ENCODE measurements around the gene ENO4.

Gene ENO4

DNA sequence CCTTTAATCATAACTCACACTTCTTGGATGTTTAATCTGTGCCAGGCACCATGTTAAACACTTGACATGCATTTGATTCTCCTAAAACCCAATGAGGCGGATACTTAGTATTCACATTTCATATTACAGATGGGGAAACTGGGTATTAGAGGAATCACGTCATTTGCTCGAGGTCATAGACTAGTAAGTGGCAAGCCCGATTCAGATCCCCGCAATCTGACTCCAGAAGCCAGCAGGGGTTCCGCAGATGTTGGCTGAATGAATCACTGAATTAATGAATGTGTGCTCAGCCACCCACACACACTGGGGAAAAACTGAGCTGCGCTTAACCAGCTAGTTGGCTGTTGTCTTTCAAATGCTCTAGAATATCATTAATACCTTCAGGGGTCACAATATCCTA is 22.5 kb upstream of the ENO4 start:
- Histone ChIP-seq H3K36me3 (ENCODE audit: control insufficient read depth in 1 of 2, insufficient read depth in 2 of 2, low read length in 2 of 2) (no peaks in the 10 kb centered on the region), H3K4ac (ENCODE audit: low read depth, low read length) (no peak overlapping the region), H3K27ac (ENCODE audit: low read depth, low read length) (no peak overlapping the region), H3K4me2 (ENCODE audit: low read length) (no peak overlapping the region), H3K27me3 (ENCODE audit: insufficient read depth, low read length) (no peaks in the 10 kb centered on the region), H2BK12ac (ENCODE audit: low read length) (no peak overlapping the region), H4K12ac (ENCODE audit: low read depth, low read length) (no peak overlapping the region), H2BK120ac (ENCODE audit: insufficient read depth, low read length, poor library complexity) (no peak overlapping the region), H3K79me2 (ENCODE audit: control insufficient read depth, insufficient read depth, low read length, poor library complexity) (no peaks in the 10 kb centered on the region), H3K14ac (ENCODE audit: low read length) (no peak overlapping the region), H3K79me1 (ENCODE audit: low read length) (no peaks in the 10 kb centered on the region), H2AFZ (ENCODE audit: insufficient read depth, low read length, poor library complexity) (no peak overlapping the region), H3K23ac (ENCODE audit: low read length) (no peak overlapping the region), H2AK5ac (ENCODE audit: low read length) (no peak overlapping the region), H3K4me3 (ENCODE audit: low read depth, low read length) (no peak overlapping the region), H4K8ac (ENCODE audit: low read depth, low read length) (no peak overlapping the region), H3K9me3 (ENCODE audit: insufficient read depth, low read depth, low read length) (no peaks in the 10 kb centered on the region), H4K91ac (ENCODE audit: low read depth, low read length) (no peak overlapping the region), H3K4me1 (ENCODE audit: control insufficient read depth in 1 of 2, insufficient read depth in 2 of 2, low read length in 2 of 2) (no peaks in the 10 kb centered on the region), H3K18ac (ENCODE audit: low read length) (no peak overlapping the region), H2BK5ac (ENCODE audit: low read depth, low read length, poor library complexity) (no peak overlapping the region), H3K9ac (ENCODE audit: low read length) (no peak overlapping the region)
- DNase-seq: no peak
- WGBS (ENCODE audit: extremely low coverage, insufficient coverage, insufficient read length): no CpG with 5 or more reads among the region's 7 CpGs

GRCh38 chr10:116827214-116827671 is 22.1 kb upstream of the ENO4 start:
- Histone ChIP-seq H4K91ac (ENCODE audit: low read depth, low read length) (no peak overlapping the region), H4K8ac (ENCODE audit: low read depth, low read length) (no peak overlapping the region), H3K27ac (ENCODE audit: low read depth, low read length) (no peak overlapping the region), H3K9me3 (ENCODE audit: insufficient read depth, low read depth, low read length) (no peaks in the 10 kb centered on the region), H3K4me2 (ENCODE audit: low read length) (no peak overlapping the region), H3K4me3 (ENCODE audit: low read depth, low read length) (no peak overlapping the region), H3K14ac (ENCODE audit: low read length) (no peak overlapping the region), H3K27me3 (ENCODE audit: insufficient read depth, low read length) (no peaks in the 10 kb centered on the region), H4K12ac (ENCODE audit: low read depth, low read length) (no peak overlapping the region), H2BK5ac (ENCODE audit: low read depth, low read length, poor library complexity) (no peak overlapping the region), H3K9ac (ENCODE audit: low read length) (no peak overlapping the region), H2BK12ac (ENCODE audit: low read length) (no peak overlapping the region), H2AK5ac (ENCODE audit: low read length) (no peak overlapping the region), H3K36me3 (ENCODE audit: control insufficient read depth in 1 of 2, insufficient read depth in 2 of 2, low read length in 2 of 2) (no peaks in the 10 kb centered on the region), H3K79me2 (ENCODE audit: control insufficient read depth, insufficient read depth, low read length, poor library complexity) (no peaks in the 10 kb centered on the region), H2AFZ (ENCODE audit: insufficient read depth, low read length, poor library complexity) (no peak overlapping the region), H3K4ac (ENCODE audit: low read depth, low read length) (no peak overlapping the region), H3K79me1 (ENCODE audit: low read length) (no peaks in the 10 kb centered on the region), H3K4me1 (ENCODE audit: control insufficient read depth in 1 of 2, insufficient read depth in 2 of 2, low read length in 2 of 2) (no peaks in the 10 kb centered on the region), H3K23ac (ENCODE audit: low read length) (no peak overlapping the region), H2BK120ac (ENCODE audit: insufficient read depth, low read length, poor library complexity) (no peak overlapping the region), H3K18ac (ENCODE audit: low read length) (no peak overlapping the region)
- WGBS (ENCODE audit: extremely low coverage, insufficient coverage, insufficient read length): no CpG with 5 or more reads among the region's 11 CpGs
- DNase-seq: no peak

- Histone ChIP-seq H2BK5ac (ENCODE audit: low read depth, low read length, poor library complexity) (no peak overlapping the region), H3K79me2 (ENCODE audit: control insufficient read depth, insufficient read depth, low read length, poor library complexity) (no peaks in the 10 kb centered on the region), H2BK120ac (ENCODE audit: insufficient read depth, low read length, poor library complexity) (no peak overlapping the region), H4K8ac (ENCODE audit: low read depth, low read length) (no peak overlapping the region), H3K79me1 (ENCODE audit: low read length) (no peaks in the 10 kb centered on the region), H2AK5ac (ENCODE audit: low read length) (no peak overlapping the region), H3K9ac (ENCODE audit: low read length) (no peak overlapping the region), H3K14ac (ENCODE audit: low read length) (no peak overlapping the region), H3K4me2 (ENCODE audit: low read length) (no peak overlapping the region), H3K36me3 (ENCODE audit: control insufficient read depth in 1 of 2, insufficient read depth in 2 of 2, low read length in 2 of 2) (no peaks in the 10 kb centered on the region), H2AFZ (ENCODE audit: insufficient read depth, low read length, poor library complexity) (no peak overlapping the region), H3K18ac (ENCODE audit: low read length) (no peak overlapping the region), H3K4me1 (ENCODE audit: control insufficient read depth in 1 of 2, insufficient read depth in 2 of 2, low read length in 2 of 2) (no peaks in the 10 kb centered on the region), H4K91ac (ENCODE audit: low read depth, low read length) (no peak overlapping the region), H2BK12ac (ENCODE audit: low read length) (no peak overlapping the region), H3K27me3 (ENCODE audit: insufficient read depth, low read length) (no peaks in the 10 kb centered on the region), H3K27ac (ENCODE audit: low read depth, low read length) (no peak overlapping the region), H3K9me3 (ENCODE audit: insufficient read depth, low read depth, low read length) (no peaks in the 10 kb centered on the region), H3K23ac (ENCODE audit: low read length) (no peak overlapping the region), H3K4ac (ENCODE audit: low read depth, low read length) (no peak overlapping the region), H3K4me3 (ENCODE audit: low read depth, low read length) (no peak overlapping the region), H4K12ac (ENCODE audit: low read depth, low read length) (no peak overlapping the region)
- DNase-seq: no peak
- no CpG with 5 or more reads among the region's 2 CpGs for WGBS (ENCODE audit: extremely low coverage, insufficient coverage, insufficient read length)
Measured at GRCh38 chr10:116828116-116828515, 21.2 kb upstream of the ENO4 start.

DNA sequence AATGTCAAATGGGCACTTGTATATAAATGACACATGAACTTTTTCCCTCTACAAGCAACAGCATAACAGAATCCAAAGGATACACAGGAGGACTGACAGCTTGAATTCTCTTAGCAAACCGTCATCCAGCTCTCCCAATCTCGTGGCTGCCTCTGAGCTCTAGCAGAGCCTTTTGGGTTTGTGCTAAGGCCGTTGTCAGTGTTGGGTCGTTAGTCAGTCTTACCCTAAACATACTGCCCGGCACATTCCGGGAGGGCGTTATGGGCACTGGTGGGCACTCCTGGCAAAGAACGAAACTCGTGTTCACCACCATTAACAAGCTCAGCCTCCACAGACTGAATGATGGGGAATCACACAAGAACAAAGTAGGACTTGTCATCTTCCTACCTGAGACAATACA is 19.6 kb upstream of the ENO4 start:
- Histone ChIP-seq H3K79me1 (ENCODE audit: low read length) (no peaks in the 10 kb centered on the region), H2BK12ac (ENCODE audit: low read length) (no peak overlapping the region), H3K4ac (ENCODE audit: low read depth, low read length) (no peak overlapping the region), H3K4me3 (ENCODE audit: low read depth, low read length) (no peak overlapping the region), H3K4me1 (ENCODE audit: control insufficient read depth in 1 of 2, insufficient read depth in 2 of 2, low read length in 2 of 2) (peaks cover 0 to 2% of the 10 kb centered on the region in 2 experiments), H4K8ac (ENCODE audit: low read depth, low read length) (no peak overlapping the region), H2BK120ac (ENCODE audit: insufficient read depth, low read length, poor library complexity) (no peak overlapping the region), H3K27me3 (ENCODE audit: insufficient read depth, low read length) (no peaks in the 10 kb centered on the region), H3K27ac (ENCODE audit: low read depth, low read length) (no peak overlapping the region), H3K23ac (ENCODE audit: low read length) (no peak overlapping the region), H3K9ac (ENCODE audit: low read length) (no peak overlapping the region), H2AK5ac (ENCODE audit: low read length) (no peak overlapping the region), H2AFZ (ENCODE audit: insufficient read depth, low read length, poor library complexity) (no peak overlapping the region), H3K18ac (ENCODE audit: low read length) (no peak overlapping the region), H3K14ac (ENCODE audit: low read length) (no peak overlapping the region), H4K91ac (ENCODE audit: low read depth, low read length) (no peak overlapping the region), H3K4me2 (ENCODE audit: low read length) (no peak overlapping the region), H3K79me2 (ENCODE audit: control insufficient read depth, insufficient read depth, low read length, poor library complexity) (no peaks in the 10 kb centered on the region), H2BK5ac (ENCODE audit: low read depth, low read length, poor library complexity) (no peak overlapping the region), H3K36me3 (ENCODE audit: control insufficient read depth in 1 of 2, insufficient read depth in 2 of 2, low read length in 2 of 2) (no peaks in the 10 kb centered on the region), H3K9me3 (ENCODE audit: insufficient read depth, low read depth, low read length) (no peaks in the 10 kb centered on the region), H4K12ac (ENCODE audit: low read depth, low read length) (no peak overlapping the region)
- WGBS (ENCODE audit: extremely low coverage, insufficient coverage, insufficient read length): no CpG with 5 or more reads among the region's 9 CpGs
- DNase-seq: no peak

All from trophoblast cell (in vitro differentiated cells and primary cell).